Activated CD8-positive, alpha-beta T cell treated with anti-CD3 and anti-CD28 coated beads, Interleukin-2, amount 10 ng/mL, durations not matched to agents 7 days and 5 days (primary cell): Measurements from ENCODE around the gene C6orf58. TPM values are rescaled to one million over a fixed set of nuclear protein-coding genes. Genes with fewer than 3 reads are reported as not detected.
A peak's percentile ranks its signal among the peaks of the same experiment; 100 is the strongest.

Source experiments
- ATAC-seq: fragments of 150-1000 bp; cut with Tn5 transposase; one replicate; pipeline ENCODE4 v1.10.0; 2021; ENCODE audit warnings: moderate library complexity
- CTCF ChIA-PET: fragments of 350-600 bp; sonication (Branson Sonifier 250); formaldehyde crosslinking; loops from one replicate; lab custom pipeline; 2021; ENCODE audit warnings: antibody characterized with exemption; lab: Charles Lee
- POLR2A ChIA-PET: fragments of 350-600 bp; sonication (Branson Sonifier 250); formaldehyde crosslinking; loops from one replicate; lab custom pipeline; 2021; ENCODE audit warnings: antibody characterized with exemption; lab: Charles Lee
- DNase-seq: peaks from one replicate; pipeline ENCODE4 v3.0.0-alpha.2; 2020
- H3K27ac Mint-ChIP-seq: one replicate; pipeline ENCODE4 v1.8.0; 2021; ENCODE audit warnings: mild to moderate bottlenecking, mixed read lengths
- H3K27me3 Mint-ChIP-seq: one replicate; pipeline ENCODE4 v1.8.0; 2021; ENCODE audit warnings: low read depth, mixed read lengths
- H3K36me3 Mint-ChIP-seq: one replicate; pipeline ENCODE4 v1.8.0; 2021; ENCODE audit warnings: low read depth, mixed read lengths
- H3K4me1 Mint-ChIP-seq: one replicate; pipeline ENCODE4 v1.8.0; 2021; ENCODE audit warnings: low read depth, mixed read lengths
- H3K4me3 Mint-ChIP-seq: one replicate; pipeline ENCODE4 v1.8.0; 2021; ENCODE audit warnings: mild to moderate bottlenecking, mixed read lengths
- H3K9me3 Mint-ChIP-seq: one replicate; pipeline ENCODE4 v1.8.0; 2022; ENCODE audit warnings: mixed read lengths; ENCODE audit not compliant: insufficient read depth
- total RNA-seq, 2 experiments: library from RNA; stranded (reverse); gene quantifications; one replicate each; pipeline ENCODE4 v1.2.3, GENCODE V29; 2021

Gene C6orf58
- total RNA-seq = not detected

DNA sequence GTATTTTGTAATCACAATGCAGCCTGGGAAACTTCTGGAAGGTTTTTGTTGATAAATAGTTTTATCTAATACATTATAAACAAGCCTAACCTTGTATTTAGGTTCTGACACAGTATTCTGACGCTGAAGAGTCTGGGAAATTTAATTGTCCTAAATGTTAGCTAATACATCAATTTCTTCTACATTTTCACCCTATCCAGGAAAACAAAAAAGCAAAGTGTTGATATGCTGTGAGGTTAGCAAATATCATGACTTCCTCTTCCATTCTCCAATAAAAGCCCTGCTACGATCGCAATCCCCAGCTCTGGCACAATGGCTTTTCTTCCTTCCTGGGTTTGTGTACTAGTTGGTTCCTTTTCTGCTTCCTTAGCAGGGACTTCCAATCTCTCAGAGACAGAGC lies at the start of gene C6orf58:
TSS of gene C6orf58 (plus strand) at position 301 of the 400 bp plus-strand sequence. CDS start at position 313, 12 bp downstream.
- no peak for DNase-seq
- no peak for ATAC-seq
- no peaks in the 10 kb centered on the region for H3K36me3 Mint-ChIP-seq
- no peak within 1 kb of the TSS for H3K27ac Mint-ChIP-seq
- POLR2A ChIA-PET = no interaction called here
- H3K4me3 Mint-ChIP-seq = no peak within 1 kb of the TSS
- peaks cover 10% of the 10 kb centered on the region for H3K27me3 Mint-ChIP-seq
- no peaks in the 10 kb centered on the region for H3K4me1 Mint-ChIP-seq
- no peaks in the 10 kb centered on the region for H3K9me3 Mint-ChIP-seq
- CTCF ChIA-PET = no interaction called here

DNA sequence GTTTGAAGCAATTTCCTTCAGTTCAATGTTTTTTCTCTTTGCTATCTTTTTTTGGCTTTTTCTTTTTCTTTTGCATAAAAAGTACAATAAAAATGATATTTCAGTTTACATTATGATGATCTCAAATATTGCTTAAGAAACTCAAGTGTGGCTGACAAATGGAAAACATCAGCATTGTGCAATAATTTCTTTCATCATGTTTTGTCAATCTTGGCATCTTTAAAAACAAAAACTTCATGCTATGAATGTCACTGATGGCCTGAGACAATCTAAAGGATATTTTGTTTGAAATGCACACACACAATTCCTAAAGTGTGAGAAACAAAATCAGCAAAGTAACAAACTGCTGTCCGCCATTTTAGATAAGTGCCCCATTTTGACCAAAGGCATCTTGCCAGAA lies 44.0 kb upstream of the C6orf58 start:
- Mint-ChIP-seq H3K4me3 (no peak overlapping the region), H3K27me3 (peaks cover 32% of the 10 kb centered on the region), H3K9me3 (no peaks in the 10 kb centered on the region), H3K27ac (no peak overlapping the region), H3K4me1 (no peaks in the 10 kb centered on the region), H3K36me3 (no peaks in the 10 kb centered on the region)
- ChIA-PET CTCF (interaction anchor here (1.9 kb wide), 1 partner anchor 17 kb away, joined by 11 read pairs; no protein-coding TSS in a partner anchor), POLR2A (no interaction called here)
- DNase-seq (no peak), ATAC-seq (no peak)

DNA sequence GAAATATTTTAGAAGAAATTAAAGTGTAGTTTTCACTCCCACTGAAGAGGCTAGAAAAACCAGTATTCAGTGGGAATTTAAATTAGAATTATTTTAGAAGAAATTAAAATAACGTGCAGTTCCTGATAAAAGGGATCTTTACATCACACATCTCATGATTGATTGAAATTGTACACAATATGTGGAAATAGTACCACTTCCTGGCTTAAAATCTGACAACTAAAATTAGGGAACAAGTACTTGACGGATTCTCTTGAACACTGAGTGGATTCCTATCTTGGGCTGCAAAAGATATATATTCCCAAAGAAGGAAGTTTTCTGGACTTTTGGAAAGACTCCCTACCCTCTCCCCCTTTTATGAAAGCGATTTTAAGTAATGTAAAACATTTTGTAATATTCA lies 43.2 kb upstream of the C6orf58 start:
- DNase-seq = no peak
- Mint-ChIP-seq H3K27me3 (peaks cover 28% of the 10 kb centered on the region), H3K27ac (no peak overlapping the region), H3K36me3 (no peaks in the 10 kb centered on the region), H3K4me3 (no peak overlapping the region), H3K9me3 (no peaks in the 10 kb centered on the region), H3K4me1 (no peaks in the 10 kb centered on the region)
- ATAC-seq = no peak
- ChIA-PET POLR2A (no interaction called here), CTCF (interaction anchor here (1.0 kb wide), 1 partner anchor 18 kb away, joined by 3 read pairs; no protein-coding TSS in a partner anchor)

DNA sequence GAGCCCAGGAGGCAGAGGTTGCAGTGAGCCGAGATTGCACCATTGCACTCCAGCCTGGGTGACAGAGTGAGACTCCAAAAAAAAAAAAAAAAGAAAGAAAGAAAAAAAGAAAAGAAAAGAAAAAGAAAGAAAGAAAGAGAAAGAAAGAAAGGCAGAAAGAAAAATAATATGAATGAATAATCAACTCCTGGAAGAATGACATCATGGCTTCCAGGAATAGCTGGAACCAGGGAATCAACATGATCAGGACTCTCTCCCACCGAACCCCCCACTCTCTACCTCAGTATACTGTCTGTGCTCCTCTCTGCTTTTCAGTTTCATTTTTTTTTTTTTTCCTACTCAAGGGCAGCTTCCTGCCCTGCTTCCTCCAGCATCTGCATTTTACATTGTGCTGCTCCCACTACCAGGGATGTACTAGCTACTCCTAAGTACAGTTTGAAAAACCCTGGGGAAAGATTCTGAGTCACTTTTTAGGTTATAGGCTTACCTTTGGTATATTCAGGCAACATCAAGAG lies 38.2 kb upstream of the C6orf58 start:
- ChIA-PET POLR2A (interaction anchor here (1.1 kb wide), 1 partner anchor 23 kb away, joined by 5 read pairs; no protein-coding TSS in a partner anchor), CTCF (interaction anchor here (0.7 to 3.4 kb wide), 18 partner anchors 9 to 353 kb away, joined by 3 to 44 read pairs (median 6); partner anchors contain the start of genes MTCL3 and RNF146)
- Mint-ChIP-seq H3K4me3 (no peak overlapping the region), H3K27ac (no peak overlapping the region), H3K36me3 (no peaks in the 10 kb centered on the region), H3K4me1 (peaks cover 3% of the 10 kb centered on the region), H3K27me3 (peaks cover 22% of the 10 kb centered on the region), H3K9me3 (no peaks in the 10 kb centered on the region)
- ATAC-seq (peak; percentile 39), DNase-seq (no peak)

DNA sequence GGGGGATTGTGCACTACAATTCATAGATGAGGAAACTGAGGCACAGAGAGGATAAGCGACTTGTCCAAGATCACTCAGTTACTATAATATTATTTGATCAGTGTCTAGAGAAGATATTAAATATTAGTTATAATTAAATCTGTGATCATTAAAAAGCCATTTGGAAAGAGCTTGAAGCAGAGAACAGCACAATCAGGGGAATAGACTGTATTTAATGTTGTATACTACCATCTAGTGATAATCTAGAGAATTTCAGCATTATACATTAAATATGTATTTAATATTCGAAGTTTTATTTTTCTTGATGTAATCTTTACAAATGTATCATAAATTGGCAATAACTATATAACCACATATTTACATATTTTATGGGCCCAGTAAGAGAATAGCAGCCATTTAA lies 37.7 kb upstream of the C6orf58 start:
- ATAC-seq (peak; percentile 60), DNase-seq (no peak)
- H3K9me3 Mint-ChIP-seq = no peaks in the 10 kb centered on the region
- no peak overlapping the region for H3K27ac Mint-ChIP-seq
- peaks cover 3% of the 10 kb centered on the region for H3K4me1 Mint-ChIP-seq
- no peaks in the 10 kb centered on the region for H3K36me3 Mint-ChIP-seq
- ChIA-PET CTCF (interaction anchor here (0.7 to 3.4 kb wide), 16 partner anchors 8 to 353 kb away, joined by 3 to 44 read pairs (median 6); partner anchors contain the start of genes MTCL3 and RNF146), POLR2A (no interaction called here)
- no peak overlapping the region for H3K4me3 Mint-ChIP-seq
- H3K27me3 Mint-ChIP-seq = peaks cover 20% of the 10 kb centered on the region

DNA sequence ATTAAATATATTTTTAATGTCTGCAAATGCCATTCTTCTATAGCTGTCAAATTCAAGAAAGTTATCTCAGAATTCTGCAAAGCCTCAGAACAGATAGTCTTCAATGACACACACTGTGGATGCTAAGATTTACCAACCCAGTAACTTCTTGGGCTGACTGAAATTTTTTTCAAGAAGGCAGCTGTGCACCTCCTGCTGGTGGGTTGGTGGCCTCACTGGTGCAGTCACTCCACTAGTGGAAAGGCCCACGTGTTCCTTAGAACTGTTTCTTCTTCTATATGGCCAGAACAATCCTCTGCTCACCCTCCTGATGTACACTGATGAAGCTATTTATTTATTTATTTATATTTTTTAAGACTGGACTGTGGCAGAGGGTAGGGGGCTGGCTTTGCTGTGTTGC lies 29.8 kb upstream of the C6orf58 start:
- ChIA-PET CTCF (interaction anchor here (0.7 to 3.0 kb wide), 4 partner anchors 9 to 99 kb away, joined by 3 to 9 read pairs (median 6); no protein-coding TSS in a partner anchor), POLR2A (no interaction called here)
- Mint-ChIP-seq H3K4me1 (no peaks in the 10 kb centered on the region), H3K36me3 (no peaks in the 10 kb centered on the region), H3K9me3 (no peaks in the 10 kb centered on the region), H3K4me3 (no peak overlapping the region), H3K27me3 (peaks cover 24% of the 10 kb centered on the region), H3K27ac (no peak overlapping the region)
- peak; percentile 58 for ATAC-seq
- peak; percentile 30 for DNase-seq

DNA sequence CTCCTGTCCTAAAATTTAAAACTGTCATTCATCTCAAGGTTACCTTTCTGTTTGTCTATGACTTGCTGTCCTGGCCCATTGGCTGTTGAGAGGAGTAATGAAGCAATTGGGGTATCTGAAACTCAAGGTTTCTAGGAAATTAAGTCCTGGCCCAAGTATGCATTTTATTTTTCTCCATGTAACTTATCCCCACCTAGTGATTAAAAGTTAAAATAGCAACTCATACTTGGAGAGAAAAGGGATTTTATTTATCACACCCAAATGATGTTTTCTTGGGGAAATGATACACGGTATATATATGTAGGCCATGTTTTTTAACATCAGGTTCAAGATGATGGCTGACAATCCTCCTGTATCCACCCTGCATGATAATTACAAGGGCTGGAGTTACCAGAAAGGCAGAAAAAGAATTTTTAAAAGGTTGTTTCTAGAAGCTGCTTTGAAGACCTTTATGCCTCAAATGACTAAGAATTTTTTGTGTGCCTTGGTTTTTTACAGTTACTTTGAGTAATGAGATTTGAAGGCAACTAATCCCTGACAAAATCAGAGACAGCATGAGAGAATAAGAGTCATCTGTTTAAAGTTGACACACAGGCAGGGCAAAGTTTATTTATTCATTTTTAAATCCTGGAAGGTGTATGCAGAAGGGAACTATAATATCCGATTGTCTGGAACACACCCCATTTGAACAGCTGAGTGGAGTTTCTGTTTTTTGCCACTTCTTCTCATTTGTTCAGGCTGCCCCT lies 28.9 kb upstream of the C6orf58 start:
- ATAC-seq (no peak), DNase-seq (no peak)
- no peaks in the 10 kb centered on the region for H3K4me1 Mint-ChIP-seq
- no peak overlapping the region for H3K4me3 Mint-ChIP-seq
- peaks cover 26% of the 10 kb centered on the region for H3K27me3 Mint-ChIP-seq
- no peaks in the 10 kb centered on the region for H3K9me3 Mint-ChIP-seq
- no peak overlapping the region for H3K27ac Mint-ChIP-seq
- CTCF ChIA-PET = interaction anchor here (0.9 to 3.0 kb wide), 10 partner anchors 9 to 361 kb away, joined by 3 to 9 read pairs (median 3); partner anchors contain the start of genes MTCL3 and RNF146
- POLR2A ChIA-PET = interaction anchor here (0.7 to 1.0 kb wide), 2 partner anchors 31 to 81 kb away, joined by 3 read pairs; no protein-coding TSS in a partner anchor
- no peaks in the 10 kb centered on the region for H3K36me3 Mint-ChIP-seq

DNA sequence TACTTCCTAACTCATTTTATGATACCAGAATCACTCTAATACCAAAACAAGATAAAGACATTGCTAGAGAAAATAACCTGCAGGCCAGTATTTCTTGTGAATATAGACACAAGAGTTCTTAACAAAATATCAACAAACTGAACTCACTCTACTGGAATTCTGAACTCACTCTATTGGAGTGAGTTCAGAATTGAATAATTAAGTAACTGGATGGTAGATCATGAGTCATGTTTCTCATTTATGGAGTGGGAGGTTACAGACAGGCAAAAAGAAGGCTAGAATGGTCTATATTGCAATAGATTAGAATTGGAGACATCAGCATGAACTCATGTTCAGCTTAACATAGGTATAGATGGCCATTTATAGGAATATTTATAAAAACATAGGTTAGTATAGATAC lies 26.6 kb upstream of the C6orf58 start:
- Mint-ChIP-seq H3K27ac (no peak overlapping the region), H3K36me3 (no peaks in the 10 kb centered on the region), H3K27me3 (peaks cover 25% of the 10 kb centered on the region), H3K4me1 (no peaks in the 10 kb centered on the region), H3K9me3 (no peaks in the 10 kb centered on the region), H3K4me3 (no peak overlapping the region)
- CTCF ChIA-PET = interaction anchor here (1.0 kb wide), 1 partner anchor 11 kb away, joined by 3 read pairs; no protein-coding TSS in a partner anchor
- POLR2A ChIA-PET = no interaction called here
- ATAC-seq (no peak), DNase-seq (no peak)

DNA sequence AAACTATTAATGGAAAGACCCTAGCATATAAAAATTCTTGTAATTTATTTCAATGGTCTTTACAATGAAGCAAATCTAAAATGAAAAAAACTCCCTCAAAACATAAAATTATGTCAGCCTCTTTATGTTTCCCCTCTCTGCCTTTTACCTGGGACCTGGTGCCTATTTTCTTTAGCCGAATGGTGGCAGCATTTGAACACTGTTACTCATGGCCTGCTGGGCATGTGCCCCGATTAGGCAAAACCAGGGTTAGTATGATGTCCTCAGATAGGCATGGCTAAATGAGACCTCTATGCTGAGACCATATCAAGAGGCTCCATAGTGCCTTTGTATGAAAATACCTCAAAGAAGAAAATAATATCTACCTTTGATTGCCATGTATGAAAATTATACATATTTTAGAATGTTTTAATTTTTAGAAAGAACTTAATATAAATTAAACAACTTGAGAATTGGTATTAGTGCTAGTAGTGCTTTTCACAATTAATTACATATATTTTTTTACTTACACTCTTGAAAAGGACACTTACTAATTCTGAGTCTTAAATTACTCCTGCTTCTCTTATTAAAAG lies 22.5 kb upstream of the C6orf58 start:
- no peaks in the 10 kb centered on the region for H3K36me3 Mint-ChIP-seq
- ChIA-PET POLR2A (no interaction called here), CTCF (interaction anchor here (0.6 kb wide), 1 partner anchor 951 kb away, joined by 3 read pairs; no protein-coding TSS in a partner anchor)
- H3K27me3 Mint-ChIP-seq = peaks cover 23% of the 10 kb centered on the region
- H3K4me3 Mint-ChIP-seq = no peak overlapping the region
- no peaks in the 10 kb centered on the region for H3K9me3 Mint-ChIP-seq
- DNase-seq = peak; percentile 32
- H3K4me1 Mint-ChIP-seq = no peaks in the 10 kb centered on the region
- ATAC-seq = no peak
- no peak overlapping the region for H3K27ac Mint-ChIP-seq

DNA sequence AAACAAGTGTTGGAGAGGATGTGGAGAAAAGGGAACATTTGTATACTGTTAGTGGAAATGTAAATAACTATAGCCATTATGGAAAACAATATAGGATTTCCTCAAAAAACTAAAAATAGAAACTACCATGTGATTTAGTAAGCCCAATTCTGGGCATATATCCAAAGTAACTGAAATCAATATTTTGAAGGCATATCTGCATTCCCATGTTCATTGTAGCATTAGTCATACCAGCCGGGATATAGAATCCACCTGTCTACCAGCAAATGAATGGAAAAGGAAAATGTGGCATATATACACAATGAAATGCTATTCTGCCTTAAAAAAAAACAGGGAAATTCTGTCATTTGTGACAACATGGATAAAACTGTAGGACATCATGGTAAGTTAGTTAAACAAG lies 15.3 kb upstream of the C6orf58 start:
- H3K4me1 Mint-ChIP-seq = no peaks in the 10 kb centered on the region
- DNase-seq = no peak
- ATAC-seq = no peak
- H3K27ac Mint-ChIP-seq = no peak overlapping the region
- H3K9me3 Mint-ChIP-seq = no peaks in the 10 kb centered on the region
- H3K4me3 Mint-ChIP-seq = no peak overlapping the region
- peaks cover 12% of the 10 kb centered on the region for H3K27me3 Mint-ChIP-seq
- CTCF ChIA-PET = no interaction called here
- H3K36me3 Mint-ChIP-seq = no peaks in the 10 kb centered on the region
- POLR2A ChIA-PET = no interaction called here

DNA sequence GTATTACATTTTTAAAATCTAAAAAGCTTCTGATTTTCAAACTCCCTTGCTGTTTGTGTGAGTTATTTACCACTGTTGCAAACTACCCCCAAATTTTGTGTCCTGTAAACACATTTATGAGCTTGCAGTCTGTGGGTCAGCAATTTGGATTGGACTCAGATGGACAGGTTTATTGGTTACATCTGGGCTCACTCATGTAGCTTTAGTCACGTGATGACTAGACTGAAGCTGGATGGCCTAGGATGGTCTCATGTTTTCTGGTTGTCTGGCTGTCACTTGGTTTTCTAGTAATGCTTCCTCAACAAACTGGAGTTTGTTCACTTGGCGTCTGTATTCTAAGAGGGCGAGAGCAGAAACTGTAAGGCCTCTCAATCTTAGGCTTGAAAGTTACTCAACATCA lies 12.2 kb upstream of the C6orf58 start:
- no peak for DNase-seq

More for the DNA sequence above, 12.2 kb upstream of the C6orf58 start:
- Mint-ChIP-seq H3K4me3 (no peak overlapping the region), H3K27ac (no peak overlapping the region), H3K4me1 (no peaks in the 10 kb centered on the region), H3K27me3 (peaks cover 12% of the 10 kb centered on the region), H3K9me3 (no peaks in the 10 kb centered on the region), H3K36me3 (no peaks in the 10 kb centered on the region)
- ATAC-seq = no peak
- POLR2A ChIA-PET = no interaction called here
- CTCF ChIA-PET = interaction anchor here (1.2 to 2.3 kb wide), 3 partner anchors 9 to 763 kb away, joined by 3 to 9 read pairs (median 3); no protein-coding TSS in a partner anchor
